Neural progenitor cell (in vitro differentiated cells): ENCODE measurements around the gene OPCML. TPM values are rescaled to one million over a fixed set of nuclear protein-coding genes. Genes with fewer than 3 reads are reported as not detected.

ENCODE experiments used
- DNase-seq: peaks from one replicate; pipeline ENCODE4 v3.0.0-alpha.2; 2016; ENCODE audit warnings: low spot score
- H2AFZ ChIP-seq: fragments of 200-600 bp; sonication (generic); replicated peaks from 2 replicates; pipeline ENCODE4 v1.6.1; 2016; ENCODE audit warnings: antibody characterized with exemption
- H3F3A ChIP-seq: fragments of 200-600 bp; sonication (generic); 2 replicates; pipeline ENCODE4 v1.6.1; 2016; ENCODE audit warnings: antibody characterized with exemption, low read depth
- H3K27ac ChIP-seq: fragments of 200-600 bp; sonication (generic); 2 replicates; pipeline ENCODE4 v1.5.1; 2016; ENCODE audit warnings: mild to moderate bottlenecking
- H3K27me3 ChIP-seq: fragments of 200-600 bp; sonication (generic); 2 replicates; pipeline ENCODE4 v1.6.1; 2016; ENCODE audit warnings: mild to moderate bottlenecking, moderate library complexity
- H3K36me3 ChIP-seq: fragments of 200-600 bp; sonication (generic); 2 replicates; pipeline ENCODE4 v1.5.1; 2016
- H3K4me1 ChIP-seq: fragments of 200-600 bp; sonication (generic); 2 replicates; pipeline ENCODE4 v1.6.1; 2016; ENCODE audit warnings: mixed run types
- H3K4me2 ChIP-seq: fragments of 200-600 bp; sonication (generic); 2 replicates; pipeline ENCODE4 v1.6.1; 2016
- H3K4me3 ChIP-seq: fragments of 200-600 bp; sonication (generic); 2 replicates; pipeline ENCODE4 v1.5.1; 2016
- H3K79me2 ChIP-seq: fragments of 200-600 bp; sonication (generic); 2 replicates; pipeline ENCODE4 v1.6.1; 2016; ENCODE audit warnings: low read depth
- H3K9ac ChIP-seq: fragments of 200-600 bp; sonication (generic); 2 replicates; pipeline ENCODE4 v1.6.1; 2016
- H3K9me3 ChIP-seq: fragments of 200-600 bp; sonication (generic); 2 replicates; pipeline ENCODE4 v1.5.1; 2016; ENCODE audit warnings: low read depth
- H4K20me1 ChIP-seq: fragments of 200-600 bp; sonication (generic); 2 replicates; pipeline ENCODE4 v1.6.1; 2016; ENCODE audit warnings: low read depth
- H3K27ac Mint-ChIP-seq: 3 replicates; pipeline ENCODE4 v1.8.0; 2021; ENCODE audit warnings: mixed read lengths
- H3K27me3 Mint-ChIP-seq: 2 replicates; pipeline ENCODE4 v1.8.0; 2022; ENCODE audit warnings: low read depth, mild to moderate bottlenecking, inconsistent platforms, moderate library complexity, mixed read lengths; ENCODE audit not compliant: insufficient read depth
- H3K36me3 Mint-ChIP-seq: 3 replicates; pipeline ENCODE4 v1.8.0; 2021; ENCODE audit warnings: mixed read lengths
- H3K4me1 Mint-ChIP-seq: 3 replicates; pipeline ENCODE4 v1.8.0; 2021; ENCODE audit warnings: mixed read lengths
- H3K4me3 Mint-ChIP-seq: 3 replicates; pipeline ENCODE4 v1.8.0; 2021; ENCODE audit warnings: mild to moderate bottlenecking, moderate library complexity, mixed read lengths
- H3K9me3 Mint-ChIP-seq: 3 replicates; pipeline ENCODE4 v1.8.0; 2020; ENCODE audit warnings: mixed read lengths
- EZH2 ChIP-seq: fragments of 200-600 bp; sonication (generic); IDR thresholded peaks from 2 replicates; pipeline ENCODE4 v1.6.1; 2017; ENCODE audit warnings: antibody characterized with exemption, mild to moderate bottlenecking, moderate library complexity
- EZH2phosphoT487 ChIP-seq: fragments of 200-600 bp; sonication (generic); IDR thresholded peaks from 2 replicates; pipeline ENCODE4 v1.6.1; 2017; ENCODE audit warnings: antibody characterized with exemption
- total RNA-seq: library from RNA; depleted of rRNA; stranded (reverse); fragments of >200 nt; gene quantifications from 2 replicates; pipeline ENCODE4 v1.2.3, GENCODE V29; 2015; ENCODE audit warnings: low replicate concordance
- TF ChIP-seq, protein P1 (sequence below): fragments of 200-600 bp; sonication (generic); IDR thresholded peaks from 2 replicates; pipeline ENCODE4 v1.5.1; 2017; ENCODE audit warnings: antibody characterized with exemption, mild to moderate bottlenecking

The OPCML gene
- total RNA-seq, 1 donor from 2014 or later: 0.02 TPM

DNA sequence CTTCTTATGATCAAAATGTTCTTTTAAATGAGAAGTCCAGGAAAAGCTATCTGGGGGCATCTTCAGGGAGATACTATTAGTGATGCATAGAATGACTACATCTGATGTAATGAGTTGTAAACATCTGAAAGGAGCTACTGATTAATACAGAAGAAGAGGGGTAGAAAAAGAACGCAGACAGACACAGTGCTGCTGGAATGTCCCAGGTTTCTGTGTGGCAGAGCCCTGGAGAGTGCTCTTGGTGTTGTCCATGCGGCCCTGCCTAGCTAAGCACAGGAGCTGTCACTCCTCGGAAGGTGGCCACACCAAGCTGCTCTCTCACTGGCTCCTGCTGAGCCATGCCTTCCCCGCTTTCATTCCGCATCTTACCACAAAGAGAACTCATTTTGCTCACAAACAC is 768.8 kb downstream of the OPCML start:
- no peaks in the 10 kb centered on the region for H3F3A ChIP-seq
- Mint-ChIP-seq H3K4me3 (no peak overlapping the region), H3K4me1 (peaks cover 5% of the 10 kb centered on the region), H3K9me3 (peaks cover 22% of the 10 kb centered on the region), H3K36me3 (peaks cover 4% of the 10 kb centered on the region), H3K27ac (no peak overlapping the region), H3K27me3 (peaks cover 9% of the 10 kb centered on the region)
- H4K20me1 ChIP-seq: no peaks in the 10 kb centered on the region
- H3K4me3 ChIP-seq: no peak overlapping the region
- H2AFZ ChIP-seq: no peak overlapping the region
- H3K9ac ChIP-seq: no peak overlapping the region
- TF ChIP-seq EZH2: no peak
- no peak for TF ChIP-seq EZH2phosphoT487
- TF ChIP-seq, protein P1, sequence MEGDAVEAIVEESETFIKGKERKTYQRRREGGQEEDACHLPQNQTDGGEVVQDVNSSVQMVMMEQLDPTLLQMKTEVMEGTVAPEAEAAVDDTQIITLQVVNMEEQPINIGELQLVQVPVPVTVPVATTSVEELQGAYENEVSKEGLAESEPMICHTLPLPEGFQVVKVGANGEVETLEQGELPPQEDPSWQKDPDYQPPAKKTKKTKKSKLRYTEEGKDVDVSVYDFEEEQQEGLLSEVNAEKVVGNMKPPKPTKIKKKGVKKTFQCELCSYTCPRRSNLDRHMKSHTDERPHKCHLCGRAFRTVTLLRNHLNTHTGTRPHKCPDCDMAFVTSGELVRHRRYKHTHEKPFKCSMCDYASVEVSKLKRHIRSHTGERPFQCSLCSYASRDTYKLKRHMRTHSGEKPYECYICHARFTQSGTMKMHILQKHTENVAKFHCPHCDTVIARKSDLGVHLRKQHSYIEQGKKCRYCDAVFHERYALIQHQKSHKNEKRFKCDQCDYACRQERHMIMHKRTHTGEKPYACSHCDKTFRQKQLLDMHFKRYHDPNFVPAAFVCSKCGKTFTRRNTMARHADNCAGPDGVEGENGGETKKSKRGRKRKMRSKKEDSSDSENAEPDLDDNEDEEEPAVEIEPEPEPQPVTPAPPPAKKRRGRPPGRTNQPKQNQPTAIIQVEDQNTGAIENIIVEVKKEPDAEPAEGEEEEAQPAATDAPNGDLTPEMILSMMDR: no peak
- H3K9me3 ChIP-seq: no peaks in the 10 kb centered on the region
- no peaks in the 10 kb centered on the region for H3K79me2 ChIP-seq
- no peaks in the 10 kb centered on the region for H3K27me3 ChIP-seq
- DNase-seq: no peak
- H3K27ac ChIP-seq: no peak overlapping the region
- no peaks in the 10 kb centered on the region for H3K4me1 ChIP-seq
- H3K4me2 ChIP-seq: no peak overlapping the region
- H3K36me3 ChIP-seq: no peaks in the 10 kb centered on the region

DNA sequence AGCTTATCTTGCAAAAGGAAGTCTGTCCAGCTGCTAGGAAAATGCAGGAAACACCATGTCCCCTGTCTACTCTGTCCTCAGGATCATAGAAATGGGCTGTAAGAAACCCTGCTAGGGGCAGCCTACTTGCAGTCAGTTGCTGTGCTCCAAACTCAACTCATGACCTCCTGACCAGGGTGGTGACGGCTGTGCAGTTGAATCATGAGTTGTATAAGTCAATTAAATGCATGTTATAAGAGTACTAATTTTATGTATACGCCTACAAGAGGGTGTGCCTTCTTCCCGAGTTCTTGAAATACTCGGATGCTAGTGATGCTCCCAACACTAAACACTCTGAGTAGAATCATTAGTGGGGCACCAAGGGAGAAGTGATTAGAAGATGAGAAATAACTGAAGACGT is 776.4 kb downstream of the OPCML start:
- Histone ChIP-seq H3K36me3 (no peaks in the 10 kb centered on the region), H3K27ac (no peak overlapping the region), H3K4me1 (peaks cover 11% of the 10 kb centered on the region), H3K4me2 (no peak overlapping the region), H2AFZ (no peak overlapping the region), H3K9ac (no peak overlapping the region), H3F3A (no peaks in the 10 kb centered on the region), H3K79me2 (no peaks in the 10 kb centered on the region), H3K9me3 (no peaks in the 10 kb centered on the region), H3K27me3 (no peaks in the 10 kb centered on the region), H3K4me3 (no peak overlapping the region), H4K20me1 (no peaks in the 10 kb centered on the region)
- peaks cover 18% of the 10 kb centered on the region for H3K4me1 Mint-ChIP-seq
- H3K36me3 Mint-ChIP-seq: peaks cover 2% of the 10 kb centered on the region
- no peak for TF ChIP-seq EZH2
- TF ChIP-seq EZH2phosphoT487: no peak
- TF ChIP-seq, protein P1: no peak
- no peak overlapping the region for H3K4me3 Mint-ChIP-seq
- H3K27ac Mint-ChIP-seq: no peak overlapping the region
- peaks cover 7% of the 10 kb centered on the region for H3K27me3 Mint-ChIP-seq
- peaks cover 29% of the 10 kb centered on the region for H3K9me3 Mint-ChIP-seq
- no peak for DNase-seq

DNA sequence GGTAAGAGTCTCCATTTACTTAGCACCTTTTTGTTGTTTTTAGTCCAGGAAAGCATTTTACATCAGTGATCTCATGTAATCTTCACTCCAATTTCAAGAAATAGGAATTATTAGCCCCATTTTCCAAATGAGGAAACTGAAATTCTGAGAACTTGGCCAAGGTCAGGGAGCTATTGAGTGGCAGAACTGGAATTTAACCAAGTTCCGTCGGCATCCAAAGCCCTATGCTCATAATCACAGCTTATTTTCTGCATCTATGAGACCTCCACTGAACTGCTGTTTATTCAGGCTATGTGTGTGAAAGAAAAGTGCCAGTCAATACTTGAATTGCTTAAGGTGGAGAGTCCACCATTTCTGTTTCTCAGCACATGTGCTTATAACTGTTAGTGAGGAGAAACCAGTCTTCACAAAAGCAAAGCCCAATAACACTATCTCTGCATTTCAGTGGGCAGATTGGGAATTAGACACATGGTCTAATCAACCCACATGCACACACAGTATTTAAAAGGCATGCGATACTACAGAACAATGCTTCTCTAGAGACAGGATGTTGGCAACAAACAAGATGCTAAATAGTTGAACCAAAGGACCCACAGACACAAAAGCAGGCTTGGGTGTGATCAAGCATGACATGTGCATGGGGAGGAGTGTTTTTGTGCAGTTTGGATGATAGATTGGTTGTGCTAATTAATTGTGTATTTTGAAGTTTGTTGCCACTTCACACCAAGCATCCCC is 780.6 kb downstream of the OPCML start:
- H2AFZ ChIP-seq: no peak overlapping the region
- no peak overlapping the region for H3K27ac Mint-ChIP-seq

More for the DNA sequence above, 780.6 kb downstream of the OPCML start:
- peaks cover 5% of the 10 kb centered on the region for H3K27me3 Mint-ChIP-seq
- no peaks in the 10 kb centered on the region for H3K36me3 ChIP-seq
- no peaks in the 10 kb centered on the region for H3K36me3 Mint-ChIP-seq
- H3K27ac ChIP-seq: no peak overlapping the region
- no peak overlapping the region for H3K4me3 ChIP-seq
- no peaks in the 10 kb centered on the region for H3K27me3 ChIP-seq
- peaks cover 9% of the 10 kb centered on the region for H3K9me3 Mint-ChIP-seq
- peak; percentile 13 for DNase-seq
- H3K9me3 ChIP-seq: no peaks in the 10 kb centered on the region
- H3K9ac ChIP-seq: no peak overlapping the region
- no peaks in the 10 kb centered on the region for H4K20me1 ChIP-seq
- H3K4me1 ChIP-seq: peaks cover 11% of the 10 kb centered on the region
- no peak overlapping the region for H3K4me3 Mint-ChIP-seq
- H3K4me2 ChIP-seq: no peak overlapping the region
- H3K79me2 ChIP-seq: no peaks in the 10 kb centered on the region
- peaks cover 25% of the 10 kb centered on the region for H3K4me1 Mint-ChIP-seq
- TF ChIP-seq, protein P1: no peak
- TF ChIP-seq EZH2: no peak
- no peaks in the 10 kb centered on the region for H3F3A ChIP-seq
